HFFc6 (cell line): ENCODE measurements around the gene PIKFYVE. TPM values are rescaled to one million over a fixed set of nuclear protein-coding genes. Genes with fewer than 3 reads are reported as not detected.

Source experiments
- DNase-seq: peaks from one replicate; pipeline ENCODE4 v3.0.0-alpha.2; 2018
- H3K27ac Mint-ChIP-seq: 2 replicates; pipeline ENCODE4 v1.8.0; 2020; ENCODE audit warnings: mild to moderate bottlenecking, mixed read lengths
- H3K27me3 Mint-ChIP-seq: 2 replicates; pipeline ENCODE4 v1.8.0; 2021; ENCODE audit warnings: mild to moderate bottlenecking, moderate library complexity, mixed read lengths; ENCODE audit not compliant: insufficient read depth
- H3K36me3 Mint-ChIP-seq: 2 replicates; pipeline ENCODE4 v1.8.0; 2021; ENCODE audit warnings: low read depth, mixed read lengths
- H3K4me1 Mint-ChIP-seq: 2 replicates; pipeline ENCODE4 v1.8.0; 2020; ENCODE audit warnings: low read depth, mixed read lengths
- H3K4me3 Mint-ChIP-seq: 2 replicates; pipeline ENCODE4 v1.8.0; 2020; ENCODE audit warnings: mild to moderate bottlenecking, moderate library complexity, mixed read lengths
- H3K9me3 Mint-ChIP-seq: 2 replicates; pipeline ENCODE4 v1.8.0; 2020; ENCODE audit warnings: mild to moderate bottlenecking, mixed read lengths
- CTCF ChIP-seq: fragments of 200-600 bp; sonication (generic); IDR thresholded peaks from 2 replicates; pipeline ENCODE4 v1.5.0; 2021; ENCODE audit warnings: antibody characterized with exemption, mild to moderate bottlenecking
- total RNA-seq, 6 experiments: library from RNA; stranded (reverse); fragmentation: NEBNext Ultra II Directional; extraction: Animal tissue kit (Norgen Biotek cat#: 25700); gene quantifications; 2 replicates in 1 of 6; 3 replicates in 5 of 6; pipeline ENCODE4 v1.2.3, GENCODE V29; 2021

Gene PIKFYVE
- total RNA-seq, 6 experiments from 2014 or later = 17.2 to 22.0 (median 20.2) TPM

GRCh38 chr2:208252716-208253492 is 13.2 kb upstream of the PIKFYVE start:
- Mint-ChIP-seq H3K27ac (peak overlapping the region; percentile 68), H3K27me3 (0 out of 2 replicates have a peak, but pooled peaks cover 1% of the 10 kb centered on the region), H3K4me1 (peaks cover 39% of the 10 kb centered on the region), H3K4me3 (peak overlapping the region; percentile 91), H3K9me3 (no peaks in the 10 kb centered on the region), H3K36me3 (peaks cover 9% of the 10 kb centered on the region)
- TF ChIP-seq CTCF = no peak
- no peak for DNase-seq

GRCh38 chr2:208253600-208254117 is 12.4 kb upstream of the PIKFYVE start:
- Mint-ChIP-seq H3K36me3 (peaks cover 6% of the 10 kb centered on the region), H3K27me3 (0 out of 2 replicates have a peak, but pooled peaks cover 1% of the 10 kb centered on the region), H3K4me3 (peak overlapping the region; percentile 91), H3K4me1 (peaks cover 39% of the 10 kb centered on the region), H3K9me3 (no peaks in the 10 kb centered on the region), H3K27ac (peak overlapping the region; percentile 68)
- DNase-seq = no peak
- TF ChIP-seq CTCF = no peak

- 0 out of 2 replicates have a peak, but pooled peaks cover 1% of the 10 kb centered on the region for H3K27me3 Mint-ChIP-seq
- H3K9me3 Mint-ChIP-seq = no peaks in the 10 kb centered on the region
- H3K36me3 Mint-ChIP-seq = peaks cover 6% of the 10 kb centered on the region
- DNase-seq = peak; percentile 66
- H3K4me1 Mint-ChIP-seq = peaks cover 38% of the 10 kb centered on the region
- H3K4me3 Mint-ChIP-seq = peak overlapping the region; percentile 91
- H3K27ac Mint-ChIP-seq = peak overlapping the region; percentile 68
- peak; percentile 89 for TF ChIP-seq CTCF
Measured at GRCh38 chr2:208254118-208254870, 11.8 kb upstream of the PIKFYVE start.

- Mint-ChIP-seq H3K36me3 (peaks cover 6% of the 10 kb centered on the region), H3K4me1 (peaks cover 30% of the 10 kb centered on the region)
- TF ChIP-seq CTCF = peak; percentile 79
Measured at GRCh38 chr2:208254871-208255556, 11.0 kb upstream of the PIKFYVE start, which contains the start of gene IDH1. Gene IDH1 (minus strand): TSS chr2:208255071. CDS start chr2:208251551, 3,520 bp downstream.

GRCh38 chr2:208255557-208256106 is 10.4 kb upstream of the PIKFYVE start:
- peaks cover 24% of the 10 kb centered on the region for H3K4me1 Mint-ChIP-seq
- peak overlapping the region; percentile 91 for H3K4me3 Mint-ChIP-seq
- H3K27ac Mint-ChIP-seq = peak overlapping the region; percentile 84
- H3K27me3 Mint-ChIP-seq = peaks cover 3% of the 10 kb centered on the region; the same call in 1 of the 2 replicates
- peak; percentile 56 for TF ChIP-seq CTCF
- H3K9me3 Mint-ChIP-seq = no peaks in the 10 kb centered on the region
- H3K36me3 Mint-ChIP-seq = peaks cover 6% of the 10 kb centered on the region
- DNase-seq = no peak

More at GRCh38 chr2:208254871-208255556, 11.0 kb upstream of the PIKFYVE start, which contains the start of gene IDH1:
- Mint-ChIP-seq H3K9me3 (no peaks in the 10 kb centered on the region), H3K4me3 (peak within 1 kb of the TSS; percentile 91), H3K27ac (peak within 1 kb of the TSS; percentile 84), H3K27me3 (peaks cover 3% of the 10 kb centered on the region; the same call in 1 of the 2 replicates)
- DNase-seq = peak; percentile 93
